ENCODE data around the gene OR6B1. TPM values are rescaled to one million over a fixed set of nuclear protein-coding genes. Genes with fewer than 3 reads are reported as not detected.

The OR6B1 gene
- polyA plus RNA-seq, 1 donor from 2014 or later: not detected

GRCh38 chr7:144001543-144001942 is 1.4 kb downstream of the OR6B1 start:
- no peak overlapping the region for H3K4me2 ChIP-seq (ENCODE audit: low read length)
- no peak overlapping the region for H2AFZ ChIP-seq (ENCODE audit: low read depth, low read length)
- no peaks in the 10 kb centered on the region for H3K9me2 ChIP-seq (ENCODE audit: insufficient read depth, low read length)
- no peaks in the 10 kb centered on the region for H3F3A ChIP-seq (ENCODE audit: insufficient read depth, low read length, poor library complexity, severe bottlenecking)
- no peaks in the 10 kb centered on the region for H3K27me3 ChIP-seq (ENCODE audit: insufficient read depth, low read depth, low read length)
- no peaks in the 10 kb centered on the region for H3K79me2 ChIP-seq (replicated peaks; ENCODE audit: insufficient read depth, low read length)
- H3K36me3 ChIP-seq (ENCODE audit: insufficient read depth, low read length): no peaks in the 10 kb centered on the region
- no peaks in the 10 kb centered on the region for H4K20me1 ChIP-seq (ENCODE audit: insufficient read depth)
- no peak overlapping the region for H3K27ac ChIP-seq (ENCODE audit: low read length)
- no peak overlapping the region for H3K9ac ChIP-seq (ENCODE audit: low read length)
- no peaks in the 10 kb centered on the region for H3K9me3 ChIP-seq (ENCODE audit: low read length)
- TF ChIP-seq EP300 (conservative IDR thresholded peaks at IDR 0.05; ENCODE audit: poor library complexity, severe bottlenecking): no peak
- no peak overlapping the region for H3K4me3 ChIP-seq (ENCODE audit: low read length)

GRCh38 chr7:144004703-144005102 is 4.6 kb downstream of the OR6B1 start:
- no peaks in the 10 kb centered on the region for H3K27me3 ChIP-seq (ENCODE audit: insufficient read depth, low read depth, low read length)
- no peaks in the 10 kb centered on the region for H3K36me3 ChIP-seq (ENCODE audit: insufficient read depth, low read length)
- no peak overlapping the region for H3K27ac ChIP-seq (ENCODE audit: low read length)
- H3K9me2 ChIP-seq (ENCODE audit: insufficient read depth, low read length): no peaks in the 10 kb centered on the region
- H4K20me1 ChIP-seq (ENCODE audit: insufficient read depth): no peaks in the 10 kb centered on the region
- no peak overlapping the region for H3K4me3 ChIP-seq (ENCODE audit: low read length)
- H3K9ac ChIP-seq (ENCODE audit: low read length): no peak overlapping the region
- no peaks in the 10 kb centered on the region for H3F3A ChIP-seq (ENCODE audit: insufficient read depth, low read length, poor library complexity, severe bottlenecking)
- H3K79me2 ChIP-seq (replicated peaks; ENCODE audit: insufficient read depth, low read length): no peaks in the 10 kb centered on the region
- H3K9me3 ChIP-seq (ENCODE audit: low read length): peaks cover 3% of the 10 kb centered on the region
- H2AFZ ChIP-seq (ENCODE audit: low read depth, low read length): no peak overlapping the region
- no peak overlapping the region for H3K4me2 ChIP-seq (ENCODE audit: low read length)
- no peak for TF ChIP-seq POLR2AphosphoS5 (IDR thresholded peaks at IDR 0.05)
- TF ChIP-seq TAF1 (IDR thresholded peaks at IDR 0.05; ENCODE audit: low read depth): no peak
- no peak for TF ChIP-seq EP300 (conservative IDR thresholded peaks at IDR 0.05; ENCODE audit: poor library complexity, severe bottlenecking)
- no peak for TF ChIP-seq CTCF (IDR thresholded peaks at IDR 0.05; ENCODE audit: poor library complexity, severe bottlenecking)
- TF ChIP-seq EZH2 (IDR thresholded peaks at IDR 0.05; ENCODE audit: borderline replicate concordance, insufficient read depth, low read length, poor library complexity, severe bottlenecking): no peak
- TF ChIP-seq REST (IDR thresholded peaks at IDR 0.05; ENCODE audit: borderline replicate concordance): no peak
- TF ChIP-seq RAD21 (conservative IDR thresholded peaks at IDR 0.05): no peak
- no peak for TF ChIP-seq MXI1 (conservative IDR thresholded peaks at IDR 0.05; ENCODE audit: poor library complexity, severe bottlenecking)
- TF ChIP-seq SMC3 (conservative IDR thresholded peaks at IDR 0.05; ENCODE audit: poor library complexity): no peak

Measured in neural cell (in vitro differentiated cells).